Pancreas (tissue), 10 donors: Measurements from ENCODE around the gene TMCC3. TPM values are rescaled to one million over a fixed set of nuclear protein-coding genes. Genes with fewer than 3 reads are reported as not detected.

Experiments used
- ATAC-seq, 4 donors: fragments of 200-7000 bp; cut with Tn5 transposase; one replicate each; pipeline versions ENCODE4 v1.8.0 to v1.9.1; 2020; ENCODE audit warnings: mild to moderate bottlenecking in 4 of 4, moderate library complexity in 4 of 4
- DNase-seq, 6 donors: peaks; one replicate each; pipeline ENCODE4 v3.0.0-alpha.2; 2020
- FAIRE-seq: peaks from 2 replicates; lab custom pipeline; 2012; peaks lifted over from hg19 to GRCh38; lab: Jason Lieb, UNC
- H3K27ac ChIP-seq, 4 donors: fragments of 200-600 bp; sonication (generic); 1 replicate in 3 of 4; 2 replicates in 1 of 4; pipeline versions ENCODE4 v1.5.0 to v1.8.0; 2020
- H3K27me3 ChIP-seq, 4 donors: fragments of 200-600 bp; one replicate each; pipeline ENCODE4 v1.8.0; 2021
- H3K36me3 ChIP-seq, 3 donors: fragments of 200-600 bp; sonication (generic) in 1 of 3; one replicate each; pipeline versions ENCODE4 v1.5.0 to v1.8.0; 2020 to 2021
- H3K4me1 ChIP-seq, 3 donors: fragments of 200-600 bp; one replicate each; pipeline ENCODE4 v1.8.0; 2021
- H3K4me3 ChIP-seq, 4 donors: fragments of 200-600 bp; sonication (generic) in 2 of 4; one replicate each; pipeline versions ENCODE4 v1.5.0 to v1.8.0; 2020 to 2021
- H3K9me3 ChIP-seq, 4 donors: fragments of 200-600 bp; one replicate each; pipeline ENCODE4 v1.8.0; 2021
- WGBS, 2 donors: extraction: QIAGEN DNeasy Blood & Tissue Kit; methylation state at CpG; one replicate each; pipeline ENCODE4 v1.1.7; 2013; 5-methylcytosine and 5-hydroxymethylcytosine counted together
- intact Hi-C, 3 donors: fragments of 100-400 bp; cut with DNase I; formaldehyde crosslinking; loops; one replicate each; pipeline versions ENCODE4 v1.11.1 to v1.14.2; 2022
- polyA plus RNA-seq, 2 donors: library from polyadenylated mRNA; stranded (reverse); fragments of 200-250 nt; gene quantifications; one replicate each; pipeline ENCODE4 v1.2.3, GENCODE V29; 2013
- total RNA-seq, 6 donors: library from RNA; stranded (reverse); fragmentation: NEBNext Ultra II Directional in 4 of 6; extraction: Animal tissue kit (Norgen Biotek cat#: 25700) in 4 of 6; gene quantifications; one replicate each; pipeline versions ENCODE4 v1.2.1 to v1.2.4, GENCODE V29; 2021 to 2023
- TF ChIP-seq, protein P1 (sequence below), 4 donors: fragments of 200-600 bp; sonication (generic) in 3 of 4; IDR thresholded peaks; one replicate each; pipeline versions ENCODE4 v1.5.0 to v1.8.0; 2021; ENCODE audit warnings: antibody characterized with exemption in 4 of 4
- donor health status: healthy with polysubstance abuse.
- donor health status: DM: no; HTN: no; CAD: no; lungs with moderate emphysema.
- donor health status: DM: no; HTN: no; CAD: no.
- donor health status: control.
- donor health status: control.
- donor health status: Bipolar disorder and iron deficiency.
- donor health status: DM: yes; HTN: yes; CAD: no.
- donor health status: DM: no; HTN: no; CAD: no.
- donor health status: DM: no; HTN: no; CAD: no.
- donor health status: DM: yes; HTN: yes; CAD: no.

TMCC3 gene
- total and polyA plus RNA-seq, 8 donors, result 1.0 to 6.9 (median 2.3) TPM

DNA sequence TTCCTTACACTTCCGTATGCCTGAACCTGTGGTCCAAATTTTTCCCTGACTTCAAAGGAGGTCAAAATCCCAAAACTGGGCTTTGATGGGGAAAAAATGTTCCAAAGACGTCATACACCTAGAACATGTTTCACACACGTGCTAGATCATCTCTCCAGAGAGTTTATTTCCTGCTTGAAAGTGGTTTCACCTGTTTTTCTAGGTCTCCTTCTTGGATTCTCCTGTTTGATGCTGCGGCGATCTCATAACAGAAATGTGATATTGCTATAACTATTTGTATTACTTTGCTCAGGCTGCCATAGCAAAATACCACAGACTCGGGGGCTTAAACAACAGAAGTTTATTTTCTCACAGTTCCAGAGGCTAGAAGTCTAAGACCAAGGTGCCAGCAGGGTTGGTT lies 19.7 kb upstream of the TMCC3 start:
- intact Hi-C loops, result no loop called here
- no peak for ATAC-seq
- TF ChIP-seq, protein P1, sequence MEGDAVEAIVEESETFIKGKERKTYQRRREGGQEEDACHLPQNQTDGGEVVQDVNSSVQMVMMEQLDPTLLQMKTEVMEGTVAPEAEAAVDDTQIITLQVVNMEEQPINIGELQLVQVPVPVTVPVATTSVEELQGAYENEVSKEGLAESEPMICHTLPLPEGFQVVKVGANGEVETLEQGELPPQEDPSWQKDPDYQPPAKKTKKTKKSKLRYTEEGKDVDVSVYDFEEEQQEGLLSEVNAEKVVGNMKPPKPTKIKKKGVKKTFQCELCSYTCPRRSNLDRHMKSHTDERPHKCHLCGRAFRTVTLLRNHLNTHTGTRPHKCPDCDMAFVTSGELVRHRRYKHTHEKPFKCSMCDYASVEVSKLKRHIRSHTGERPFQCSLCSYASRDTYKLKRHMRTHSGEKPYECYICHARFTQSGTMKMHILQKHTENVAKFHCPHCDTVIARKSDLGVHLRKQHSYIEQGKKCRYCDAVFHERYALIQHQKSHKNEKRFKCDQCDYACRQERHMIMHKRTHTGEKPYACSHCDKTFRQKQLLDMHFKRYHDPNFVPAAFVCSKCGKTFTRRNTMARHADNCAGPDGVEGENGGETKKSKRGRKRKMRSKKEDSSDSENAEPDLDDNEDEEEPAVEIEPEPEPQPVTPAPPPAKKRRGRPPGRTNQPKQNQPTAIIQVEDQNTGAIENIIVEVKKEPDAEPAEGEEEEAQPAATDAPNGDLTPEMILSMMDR (IDR thresholded peaks at IDR 0.05), result no peak
- H3K27me3 ChIP-seq, result no peaks in the 10 kb centered on the region
- no peak for FAIRE-seq
- H3K36me3 ChIP-seq, result no peaks in the 10 kb centered on the region
- no peaks in the 10 kb centered on the region for H3K4me1 ChIP-seq
- H3K27ac ChIP-seq, result no peak overlapping the region
- no peaks in the 10 kb centered on the region for H3K9me3 ChIP-seq
- DNase-seq, result no peak
- WGBS, 2 donors, result 68 to 76% methylated on average over 6 of the region's 6 CpGs
- no peak overlapping the region for H3K4me3 ChIP-seq

GRCh38 chr12:94667031-94667540 lies 16.7 kb upstream of the TMCC3 start:
- Histone ChIP-seq H3K27me3 (no peaks in the 10 kb centered on the region), H3K36me3 (no peaks in the 10 kb centered on the region), H3K9me3 (no peaks in the 10 kb centered on the region), H3K4me1 (no peaks in the 10 kb centered on the region), H3K27ac (no peak overlapping the region), H3K4me3 (no peak overlapping the region)
- TF ChIP-seq, protein P1 (IDR thresholded peaks at IDR 0.05), result no peak
- DNase-seq, result no peak
- WGBS, 2 donors, result 65 to 73% methylated on average over 6 of the region's 6 CpGs
- intact Hi-C loops, result no loop called here
- no peak for FAIRE-seq
- ATAC-seq, result no peak

DNA sequence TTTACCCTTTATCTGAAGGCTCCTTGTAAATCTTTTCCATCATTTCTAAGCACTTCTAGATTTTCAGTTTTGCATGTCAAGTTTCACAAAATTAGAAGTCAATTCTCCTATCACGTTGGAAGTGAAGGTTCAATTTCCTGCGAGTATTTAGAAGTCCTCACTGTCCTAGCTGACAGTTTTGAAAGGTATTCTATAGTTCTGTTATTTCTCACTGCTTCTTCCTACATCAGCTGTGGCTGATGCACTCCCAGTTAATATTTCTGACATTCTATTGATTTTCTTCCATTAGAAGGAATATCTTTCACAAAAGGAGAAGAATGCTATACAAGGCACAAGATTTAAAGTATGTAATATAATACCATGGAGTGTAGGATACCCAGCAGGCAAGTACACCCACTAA lies 15.8 kb upstream of the TMCC3 start:
- DNase-seq (no peak), FAIRE-seq (no peak)
- intact Hi-C loops, result no loop called here

GRCh38 chr12:94663702-94664101 lies 13.3 kb upstream of the TMCC3 start:
- intact Hi-C loops, result no loop called here
- H3K36me3 ChIP-seq, result no peaks in the 10 kb centered on the region
- TF ChIP-seq, protein P1 (IDR thresholded peaks at IDR 0.05), result no peak
- no peak for DNase-seq
- no peak for FAIRE-seq
- no peaks in the 10 kb centered on the region for H3K27me3 ChIP-seq
- 70 to 71% methylated on average over 4 of the region's 4 CpGs for WGBS, 2 donors
- peak in 1 of 4 donors; percentile 62 for ATAC-seq
- H3K27ac ChIP-seq, result no peak overlapping the region
- H3K4me3 ChIP-seq, result no peak overlapping the region
- no peaks in the 10 kb centered on the region for H3K9me3 ChIP-seq
- H3K4me1 ChIP-seq, result no peaks in the 10 kb centered on the region

More for the DNA sequence above, 15.8 kb upstream of the TMCC3 start:
- Histone ChIP-seq H3K4me1 (no peaks in the 10 kb centered on the region), H3K27me3 (no peaks in the 10 kb centered on the region), H3K36me3 (no peaks in the 10 kb centered on the region), H3K27ac (no peak overlapping the region), H3K4me3 (no peak overlapping the region), H3K9me3 (no peaks in the 10 kb centered on the region)
- 36 to 45% methylated on average over 2 of the region's 2 CpGs for WGBS, 2 donors
- TF ChIP-seq, protein P1 (IDR thresholded peaks at IDR 0.05), result no peak
- no peak for ATAC-seq

- intact Hi-C loops, result no loop called here
- Histone ChIP-seq H3K27ac (no peak overlapping the region), H3K27me3 (no peaks in the 10 kb centered on the region), H3K4me1 (no peaks in the 10 kb centered on the region), H3K4me3 (no peak overlapping the region), H3K36me3 (no peaks in the 10 kb centered on the region), H3K9me3 (no peaks in the 10 kb centered on the region)
- no peak for FAIRE-seq
- peak in 1 of 4 donors; percentile 32 for ATAC-seq
- TF ChIP-seq, protein P1 (IDR thresholded peaks at IDR 0.05), result no peak
- WGBS, 2 donors, result 61 to 71% methylated on average over 4 of the region's 4 CpGs
- no peak for DNase-seq
Observed at GRCh38 chr12:94663071-94663470, 12.7 kb upstream of the TMCC3 start.
